Common myeloid progenitor, CD34-positive (primary cell): ENCODE results near the gene TRDMT1.
"Not testable (repeated sequence)": the region's sequence is repeated elsewhere in the genome, so short reads cannot be mapped to it uniquely, and the experiment has no call there.

Experiments used
- CTCF ChIA-PET: fragments of 350-600 bp; sonication (Branson Sonifier 250); formaldehyde crosslinking; loops from one replicate; lab custom pipeline; 2021; ENCODE audit warnings: antibody characterized with exemption; lab: Charles Lee
- POLR2A ChIA-PET: fragments of 350-600 bp; sonication (Branson Sonifier 250); formaldehyde crosslinking; loops from one replicate; lab custom pipeline; 2021; ENCODE audit warnings: antibody characterized with exemption; lab: Charles Lee
- DNase-seq, 3 donors: peaks; one replicate each; pipeline versions ENCODE4 v3.0.0 to v3.0.0-alpha.2; 2013
- H3K27ac ChIP-seq, 2 experiments: 1 replicate in 1 of 2; 2 replicates in 1 of 2; pipeline ENCODE4 v1.7.0; 2013; ENCODE audit warnings: inconsistent platforms in 2 of 2, low read length in 2 of 2, mild to moderate bottlenecking in 2 of 2, low read depth in 1 of 2, moderate library complexity in 1 of 2; ENCODE audit not compliant: severe bottlenecking in 2 of 2, insufficient read depth in 1 of 2, poor library complexity in 1 of 2
- H3K27me3 ChIP-seq, 5 experiments: replicated peaks in 2 of 5; 1 replicate in 3 of 5; 2 replicates in 2 of 5; pipeline versions ENCODE4 v1.6.1 to v1.7.0; 2013; ENCODE audit warnings: low read length in 4 of 5, mild to moderate bottlenecking in 2 of 5, moderate library complexity in 2 of 5, inconsistent platforms in 1 of 5; ENCODE audit not compliant: insufficient read depth in 5 of 5, control insufficient read depth in 4 of 5
- H3K36me3 ChIP-seq, 4 experiments: 1 replicate in 2 of 4; 2 replicates in 2 of 4; pipeline versions ENCODE4 v1.6.1 to v1.7.0; 2013; ENCODE audit warnings: low read length in 3 of 4, control low read depth in 1 of 4, mild to moderate bottlenecking in 1 of 4; ENCODE audit not compliant: control insufficient read depth in 4 of 4, insufficient read depth in 4 of 4
- H3K4me1 ChIP-seq, 4 experiments: 1 replicate in 3 of 4; 2 replicates in 1 of 4; pipeline versions ENCODE4 v1.6.1 to v1.7.1; 2013; ENCODE audit warnings: low read length in 3 of 4, mild to moderate bottlenecking in 3 of 4, control low read depth in 1 of 4, inconsistent platforms in 1 of 4, moderate library complexity in 1 of 4; ENCODE audit not compliant: control insufficient read depth in 4 of 4, insufficient read depth in 4 of 4; ENCODE audit errors: control extremely low read depth in 1 of 4
- H3K4me3 ChIP-seq, 7 experiments: 1 replicate in 4 of 7; 2 replicates in 3 of 7; pipeline versions ENCODE4 v1.5.1 to v1.7.0; 2013; ENCODE audit warnings: mild to moderate bottlenecking in 7 of 7, low read length in 6 of 7, moderate library complexity in 6 of 7, inconsistent platforms in 2 of 7, low read depth in 2 of 7, control low read depth in 1 of 7; ENCODE audit not compliant: insufficient read depth in 4 of 7, control insufficient read depth in 1 of 7; ENCODE audit errors: extremely low read depth in 1 of 7
- H3K9me3 ChIP-seq, 5 experiments: 1 replicate in 4 of 5; 2 replicates in 1 of 5; pipeline versions ENCODE4 v1.6.1 to v1.7.1; 2013; ENCODE audit warnings: low read length in 4 of 5, mild to moderate bottlenecking in 2 of 5, inconsistent platforms in 1 of 5, low read depth in 1 of 5, moderate library complexity in 1 of 5; ENCODE audit not compliant: control insufficient read depth in 4 of 5, insufficient read depth in 2 of 5; ENCODE audit errors: control extremely low read depth in 1 of 5
- WGBS: methylation state at CpG from one replicate; pipeline ENCODE4 v1.1.5; 2013; ENCODE audit not compliant: insufficient coverage; 5-methylcytosine and 5-hydroxymethylcytosine counted together

TRDMT1 gene

DNA sequence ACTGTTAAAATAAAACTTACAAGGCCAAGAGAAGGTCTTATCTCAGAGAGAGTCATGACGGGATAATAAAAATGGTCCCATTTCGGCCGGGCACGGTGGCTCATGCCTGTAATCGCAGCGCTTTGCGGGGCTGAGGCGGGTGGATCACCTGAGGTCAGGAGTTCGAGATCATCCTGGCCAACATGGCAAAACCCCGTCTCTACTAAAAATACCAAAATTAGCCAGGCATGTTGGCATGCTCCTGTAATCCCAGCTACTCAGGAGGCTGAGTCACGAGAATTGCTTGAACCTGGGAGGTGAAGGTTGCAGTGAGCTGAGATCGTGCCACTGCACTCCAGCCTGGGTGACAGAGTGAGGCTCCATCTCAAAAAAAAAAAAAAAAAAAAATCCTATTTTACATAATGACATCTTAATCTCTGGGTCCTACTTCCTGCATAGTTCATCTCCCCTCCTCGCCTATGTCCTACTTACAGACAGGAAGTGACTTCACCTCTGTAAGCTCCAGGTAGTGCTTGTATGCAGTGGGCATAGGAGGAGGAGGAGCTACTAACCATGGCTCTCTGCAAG, 86.5 kb downstream of the TRDMT1 start:
- H3K27ac ChIP-seq, H3K4me1 ChIP-seq, H3K27me3 ChIP-seq, POLR2A ChIA-PET, DNase-seq, H3K36me3 ChIP-seq, H3K9me3 ChIP-seq, H3K4me3 ChIP-seq: not testable (repeated sequence)
- CTCF ChIA-PET, result interaction anchor here (1.5 kb wide), 1 partner anchor 16 kb away, joined by 3 read pairs; no protein-coding TSS in a partner anchor
- WGBS, result over 99% methylated on average over 11 of the region's 13 CpGs

GRCh38 chr10:17113889-17114540, 87.5 kb downstream of the TRDMT1 start:
- Histone ChIP-seq H3K27me3 (no peaks in the 10 kb centered on the region), H3K9me3 (no peaks in the 10 kb centered on the region), H3K36me3 (no peaks in the 10 kb centered on the region), H3K27ac (no peak overlapping the region), H3K4me3 (no peak overlapping the region), H3K4me1 (no peaks in the 10 kb centered on the region)
- WGBS, result 98% methylated on average over 7 of the region's 7 CpGs
- CTCF ChIA-PET, result no interaction called here
- POLR2A ChIA-PET, result interaction anchor here (0.6 kb wide), 1 partner anchor 18 kb away, joined by 4 read pairs; no protein-coding TSS in a partner anchor
- DNase-seq, result no peak

GRCh38 chr10:17113346-17113745, 88.1 kb downstream of the TRDMT1 start:
- H3K4me1 ChIP-seq, result no peaks in the 10 kb centered on the region
- WGBS, result 100% methylated on average over 2 of the region's 4 CpGs
- H3K27ac ChIP-seq, result no peak overlapping the region
- ChIA-PET POLR2A (no interaction called here), CTCF (no interaction called here)
- H3K36me3 ChIP-seq, result no peaks in the 10 kb centered on the region
- H3K9me3 ChIP-seq, result no peaks in the 10 kb centered on the region
- H3K4me3 ChIP-seq, result no peak overlapping the region
- no peaks in the 10 kb centered on the region for H3K27me3 ChIP-seq
- DNase-seq, result no peak

DNA sequence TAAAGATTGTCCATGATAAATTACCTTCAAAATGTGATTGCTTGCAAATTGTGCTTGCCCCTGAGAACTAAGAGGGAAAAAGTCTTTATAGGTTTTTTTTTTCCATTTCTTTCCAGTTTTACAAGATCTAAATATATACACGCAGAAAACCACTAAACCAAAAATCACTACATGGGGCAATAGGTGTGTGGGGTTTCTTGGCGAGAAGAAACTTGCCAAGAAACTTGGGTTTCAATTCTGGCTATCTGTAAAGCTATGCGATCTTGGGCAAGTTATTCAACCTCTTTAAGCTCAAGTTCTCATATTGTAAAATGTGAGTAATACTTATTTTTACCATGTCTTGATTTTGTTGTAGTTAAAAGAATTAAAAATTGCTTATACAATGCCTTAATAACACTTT, 88.9 kb downstream of the TRDMT1 start:
- no peak for DNase-seq
- ChIA-PET CTCF (no interaction called here), POLR2A (no interaction called here)

GRCh38 chr10:17109475-17110207, 91.8 kb downstream of the TRDMT1 start:
- peak in 2 of 3 donors; percentile 16 to 20 for DNase-seq
- ChIA-PET POLR2A (interaction anchor here (0.5 kb wide), 1 partner anchor 58 kb away, joined by 5 read pairs; no protein-coding TSS in a partner anchor), CTCF (no interaction called here)
- H3K4me1 ChIP-seq, result no peaks in the 10 kb centered on the region
- no peak overlapping the region for H3K27ac ChIP-seq
- 100% methylated on average over 1 of the region's 3 CpGs for WGBS
- no peaks in the 10 kb centered on the region for H3K27me3 ChIP-seq
- H3K9me3 ChIP-seq, result no peaks in the 10 kb centered on the region
- no peak overlapping the region for H3K4me3 ChIP-seq
- no peaks in the 10 kb centered on the region for H3K36me3 ChIP-seq

More for the DNA sequence above, 88.9 kb downstream of the TRDMT1 start:
- no peaks in the 10 kb centered on the region for H3K4me1 ChIP-seq
- H3K27ac ChIP-seq, result no peak overlapping the region
- no CpG with 5 or more reads among the region's 3 CpGs for WGBS
- no peaks in the 10 kb centered on the region for H3K27me3 ChIP-seq
- no peak overlapping the region for H3K4me3 ChIP-seq
- H3K9me3 ChIP-seq, result no peaks in the 10 kb centered on the region
- no peaks in the 10 kb centered on the region for H3K36me3 ChIP-seq

- no peak overlapping the region for H3K27ac ChIP-seq
- peaks cover 0 to 2% (median 0%) of the 10 kb centered on the region in 4 experiments for H3K36me3 ChIP-seq
- H3K4me3 ChIP-seq, result no peak overlapping the region
- no peaks in the 10 kb centered on the region for H3K9me3 ChIP-seq
- no peaks in the 10 kb centered on the region for H3K4me1 ChIP-seq
- ChIA-PET CTCF (no interaction called here), POLR2A (interaction anchor here (0.5 kb wide), 1 partner anchor 57 kb away, joined by 5 read pairs; no protein-coding TSS in a partner anchor)
- no peaks in the 10 kb centered on the region for H3K27me3 ChIP-seq
- DNase-seq, result no peak
- WGBS, result no CpG with 5 or more reads among the region's 2 CpGs
Observed at GRCh38 chr10:17109046-17109445, 92.4 kb downstream of the TRDMT1 start.

- Histone ChIP-seq H3K4me1 (no peaks in the 10 kb centered on the region), H3K27ac (no peak overlapping the region), H3K36me3 (peaks cover 0 to 2% (median under 1%) of the 10 kb centered on the region in 4 experiments), H3K9me3 (no peaks in the 10 kb centered on the region), H3K27me3 (no peaks in the 10 kb centered on the region), H3K4me3 (no peak overlapping the region)
- no CpG with 5 or more reads among the region's 5 CpGs for WGBS
- CTCF ChIA-PET, result no interaction called here
- POLR2A ChIA-PET, result no interaction called here
- no peak for DNase-seq
Observed at GRCh38 chr10:17106991-17107390, 94.5 kb downstream of the TRDMT1 start.
